ENCODE measurements around the gene LTC4S.

DNA sequence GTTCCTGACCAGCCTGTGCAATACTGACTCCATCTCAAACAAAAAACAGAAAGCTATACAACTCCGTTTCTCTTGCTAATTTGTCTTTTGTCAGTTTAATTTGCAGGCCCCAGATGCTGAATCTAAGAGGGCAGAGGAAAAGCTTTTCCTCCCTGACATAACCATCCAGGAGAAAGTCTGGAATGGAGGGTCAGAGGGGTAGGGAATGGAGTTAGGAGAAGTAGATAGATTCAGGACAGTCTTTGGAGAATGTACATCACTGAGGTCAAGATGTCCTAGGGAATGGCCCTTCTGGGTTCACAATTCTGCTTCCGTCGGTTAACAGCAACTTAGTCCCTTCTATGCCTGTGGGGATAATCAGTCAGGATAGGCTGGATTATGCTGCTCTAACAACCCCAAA lies 20.3 kb downstream of the LTC4S start:
- TF ChIP-seq, protein P1, sequence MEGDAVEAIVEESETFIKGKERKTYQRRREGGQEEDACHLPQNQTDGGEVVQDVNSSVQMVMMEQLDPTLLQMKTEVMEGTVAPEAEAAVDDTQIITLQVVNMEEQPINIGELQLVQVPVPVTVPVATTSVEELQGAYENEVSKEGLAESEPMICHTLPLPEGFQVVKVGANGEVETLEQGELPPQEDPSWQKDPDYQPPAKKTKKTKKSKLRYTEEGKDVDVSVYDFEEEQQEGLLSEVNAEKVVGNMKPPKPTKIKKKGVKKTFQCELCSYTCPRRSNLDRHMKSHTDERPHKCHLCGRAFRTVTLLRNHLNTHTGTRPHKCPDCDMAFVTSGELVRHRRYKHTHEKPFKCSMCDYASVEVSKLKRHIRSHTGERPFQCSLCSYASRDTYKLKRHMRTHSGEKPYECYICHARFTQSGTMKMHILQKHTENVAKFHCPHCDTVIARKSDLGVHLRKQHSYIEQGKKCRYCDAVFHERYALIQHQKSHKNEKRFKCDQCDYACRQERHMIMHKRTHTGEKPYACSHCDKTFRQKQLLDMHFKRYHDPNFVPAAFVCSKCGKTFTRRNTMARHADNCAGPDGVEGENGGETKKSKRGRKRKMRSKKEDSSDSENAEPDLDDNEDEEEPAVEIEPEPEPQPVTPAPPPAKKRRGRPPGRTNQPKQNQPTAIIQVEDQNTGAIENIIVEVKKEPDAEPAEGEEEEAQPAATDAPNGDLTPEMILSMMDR (IDR thresholded peaks at IDR 0.05; ENCODE audit: extremely low read depth in 1 of 2, insufficient read depth in 1 of 2, low read depth in 1 of 2, low read length in 2 of 2), result no peak
- TF ChIP-seq POLR2A (IDR thresholded peaks at IDR 0.05; ENCODE audit: low read depth, low read length) (no peak), EZH2 (IDR thresholded peaks at IDR 0.05; ENCODE audit: borderline replicate concordance, low read depth, low read length, severe bottlenecking) (no peak)

All from endothelial cell of umbilical vein (primary cell).